GM10266 (cell line): ENCODE data around the gene ST14.

ENCODE experiments used
- DNase-seq: peaks from one replicate; pipeline ENCODE4 v3.0.0; 2012; ENCODE audit errors: extremely low spot score
- CTCF ChIP-seq: IDR thresholded peaks from 2 replicates; pipeline ENCODE4 v1.5.1; 2012; ENCODE audit warnings: mild to moderate bottlenecking, low read depth; ENCODE audit not compliant: control insufficient read depth, insufficient read depth; ENCODE audit errors: missing control alignments

ST14 gene

DNA sequence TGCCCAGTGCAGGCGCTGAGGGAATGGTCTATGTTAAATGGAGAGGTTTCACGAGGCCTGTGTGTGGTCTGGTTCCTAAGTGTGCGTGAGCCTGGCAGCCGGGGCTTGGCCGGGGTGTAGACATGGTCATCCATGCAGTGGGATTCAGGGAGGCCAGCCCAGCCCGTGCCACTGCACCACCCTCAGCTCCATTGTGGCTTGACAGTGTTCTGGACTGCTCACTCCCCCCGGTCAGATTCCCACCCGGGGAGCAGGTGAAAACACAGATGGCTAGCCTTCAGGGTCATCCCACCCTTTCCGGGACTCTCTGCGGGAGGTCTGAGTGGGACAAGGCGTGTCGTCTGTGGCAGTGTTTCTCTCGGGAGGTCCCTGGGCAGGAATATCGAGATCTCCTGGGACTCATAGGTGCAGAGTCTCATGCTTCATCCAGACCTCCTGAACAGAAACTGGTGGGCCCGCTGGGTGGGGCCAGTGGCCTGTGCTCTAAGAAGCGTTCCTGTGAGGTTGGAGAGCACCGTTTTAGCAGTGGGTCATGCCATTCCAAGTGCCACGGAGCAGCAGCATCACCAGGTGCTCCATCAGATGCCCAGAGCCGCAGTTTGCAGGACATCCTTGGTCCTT is 52.3 kb downstream of the ST14 start:
- no peak for TF ChIP-seq CTCF
- DNase-seq: no peak

GRCh38 chr11:130212431-130212961 is 52.9 kb downstream of the ST14 start:
- TF ChIP-seq CTCF: no peak
- peak; percentile 22 for DNase-seq

- peak; percentile 96 for TF ChIP-seq CTCF
- peak; percentile 84 for DNase-seq
Measured at GRCh38 chr11:130213143-130213978, 53.8 kb downstream of the ST14 start.

- TF ChIP-seq CTCF: no peak
- DNase-seq: no peak
Measured at GRCh38 chr11:130213979-130214281, 54.3 kb downstream of the ST14 start.

DNA sequence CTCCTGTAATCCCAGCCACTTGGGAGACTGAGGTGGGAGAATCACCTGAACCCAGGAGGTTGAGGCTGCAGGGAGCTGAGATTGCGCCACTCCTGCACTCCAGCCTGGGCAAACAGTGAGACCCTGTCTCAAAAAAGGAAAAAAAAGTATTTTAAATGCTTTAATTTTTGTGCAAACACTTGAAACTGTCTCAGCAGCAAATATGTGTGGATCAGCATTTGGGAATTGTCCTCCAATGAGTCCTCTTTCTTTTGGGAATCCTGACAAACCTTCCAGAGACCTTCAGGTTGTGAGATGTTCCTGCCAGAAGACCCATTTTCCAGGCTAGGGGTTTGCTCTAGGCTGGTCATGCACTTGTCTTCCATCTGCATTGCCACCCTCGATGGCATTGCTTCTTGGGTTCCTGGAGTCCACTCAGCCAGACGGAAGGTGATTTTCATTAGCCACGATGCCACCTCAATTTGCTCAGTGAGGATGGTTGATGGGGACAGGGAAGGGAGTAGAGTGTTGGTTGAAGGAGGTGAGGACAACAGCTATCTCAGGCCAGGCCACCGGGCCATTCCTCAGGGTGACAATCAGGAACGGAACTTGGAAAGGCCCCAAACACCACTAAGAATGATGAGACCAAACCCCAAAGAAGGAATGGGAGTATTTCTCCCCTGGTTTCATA is 55.4 kb downstream of the ST14 start:
- no peak for DNase-seq

DNA sequence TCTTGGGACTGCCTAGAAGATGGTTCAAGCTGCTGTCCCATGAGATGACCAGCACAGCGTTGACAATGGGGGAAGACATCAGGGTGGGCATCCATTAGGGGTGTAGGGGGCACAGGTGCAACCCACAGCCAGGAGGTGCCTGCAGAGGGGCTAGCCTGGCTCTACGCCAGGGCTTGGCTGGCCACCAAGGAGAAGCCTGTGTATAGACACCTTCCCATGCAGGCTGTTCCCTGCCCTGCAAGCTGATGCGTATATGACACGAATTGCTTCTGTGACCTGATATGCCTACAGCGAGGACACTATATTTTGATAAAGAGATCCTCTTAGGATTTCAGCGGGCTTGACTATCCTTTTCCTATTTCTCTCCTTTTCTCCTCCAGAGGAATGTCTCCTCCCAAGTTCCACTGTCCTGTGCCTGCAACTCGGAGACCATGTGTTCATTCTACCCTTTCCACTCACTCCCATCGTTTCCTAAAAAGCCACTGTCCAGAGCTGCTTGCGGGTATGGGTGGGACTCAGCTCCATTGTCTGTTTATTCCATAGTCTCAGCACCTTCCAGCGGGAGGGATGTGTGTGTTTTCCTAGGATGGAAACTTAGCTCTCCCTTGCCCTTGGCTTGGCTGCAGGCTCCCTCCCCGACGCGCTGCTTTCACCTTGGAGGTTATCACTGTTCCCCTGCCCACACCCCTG is 56.1 kb downstream of the ST14 start:
- no peak for DNase-seq
- TF ChIP-seq CTCF: no peak

More for the DNA sequence above, 55.4 kb downstream of the ST14 start:
- no peak for TF ChIP-seq CTCF
